Neural cell (in vitro differentiated cells): ENCODE results near the gene PNISR. TPM values are rescaled to one million over a fixed set of nuclear protein-coding genes. Genes with fewer than 3 reads are reported as not detected.

Experiments
- H2AFZ ChIP-seq: fragments of 200-600, 300-800 bp; sonication (generic), shearing (Covaris generic); 2 replicates; pipeline ENCODE4 v1.6.0; 2014; ENCODE audit warnings: low read depth, mild to moderate bottlenecking, antibody characterized with exemption, low read length, moderate library complexity
- H3F3A ChIP-seq: fragments of 200-600 bp; shearing (Covaris generic); 2 replicates; pipeline ENCODE4 v1.6.1; 2016; ENCODE audit warnings: mild to moderate bottlenecking, moderate library complexity, mixed read lengths, antibody characterized with exemption, low read length; ENCODE audit not compliant: insufficient read depth, poor library complexity, severe bottlenecking
- H3K27ac ChIP-seq: fragments of 200-600, 300-800 bp; sonication (generic), shearing (Covaris generic); 2 replicates; pipeline ENCODE4 v1.5.1; 2014; ENCODE audit warnings: mild to moderate bottlenecking, low read length, moderate library complexity
- H3K27me3 ChIP-seq: fragments of 300-800, 200-600 bp; sonication (generic), shearing (Covaris generic); 2 replicates; pipeline ENCODE4 v1.6.0; 2014; ENCODE audit warnings: mild to moderate bottlenecking, low read depth, low read length, moderate library complexity; ENCODE audit not compliant: insufficient read depth
- H3K36me3 ChIP-seq: fragments of 300-800, 200-600 bp; sonication (generic), shearing (Covaris generic); 2 replicates; pipeline ENCODE4 v1.5.1; 2014; ENCODE audit warnings: mild to moderate bottlenecking, antibody characterized with exemption, low read length, moderate library complexity; ENCODE audit not compliant: insufficient read depth
- H3K4me2 ChIP-seq: fragments of 300-800, 200-600 bp; sonication (generic), shearing (Covaris generic); 2 replicates; pipeline ENCODE4 v1.6.0; 2014; ENCODE audit warnings: mild to moderate bottlenecking, low read length
- H3K4me3 ChIP-seq: fragments of 300-800, 200-600 bp; sonication (generic), shearing (Covaris generic); 2 replicates; pipeline ENCODE4 v1.5.1; 2014; ENCODE audit warnings: mild to moderate bottlenecking, low read length, moderate library complexity
- H3K79me2 ChIP-seq: fragments of 200-600 bp; shearing (Covaris generic); replicated peaks from 2 replicates; pipeline ENCODE4 v1.6.0; 2014; ENCODE audit warnings: mild to moderate bottlenecking, low read length, moderate library complexity; ENCODE audit not compliant: insufficient read depth
- H3K9ac ChIP-seq: fragments of 300-800, 200-600 bp; sonication (generic), shearing (Covaris generic); 2 replicates; pipeline ENCODE4 v1.6.1; 2016; ENCODE audit warnings: mild to moderate bottlenecking, low read length, mixed read lengths
- H3K9me2 ChIP-seq: fragments of 200-600 bp; shearing (Covaris generic); 2 replicates; pipeline ENCODE4 v1.6.1; 2016; ENCODE audit warnings: mild to moderate bottlenecking, low read length, mixed read lengths; ENCODE audit not compliant: insufficient read depth
- H3K9me3 ChIP-seq: fragments of 200-600, 300-800 bp; sonication (generic), shearing (Covaris generic); 2 replicates; pipeline ENCODE4 v1.6.1; 2016; ENCODE audit warnings: mild to moderate bottlenecking, mixed run types, low read length, moderate library complexity, mixed read lengths
- H4K20me1 ChIP-seq: fragments of 200-600 bp; shearing (Covaris generic); 2 replicates; pipeline ENCODE4 v1.6.1; 2016; ENCODE audit warnings: mild to moderate bottlenecking, mixed run types; ENCODE audit not compliant: insufficient read depth
- EP300 ChIP-seq: fragments of 450-650 bp; conservative IDR thresholded peaks from 2 replicates; pipeline ENCODE4 v1.6.1; 2014; ENCODE audit warnings: antibody characterized with exemption, mild to moderate bottlenecking, moderate library complexity; ENCODE audit not compliant: poor library complexity, severe bottlenecking
- EZH2 ChIP-seq: fragments of 200-600, 300-800 bp; shearing (Covaris generic), sonication (generic); IDR thresholded peaks from 2 replicates; pipeline ENCODE4 v1.6.1; 2014; ENCODE audit warnings: antibody characterized with exemption, low read length, borderline replicate concordance, mild to moderate bottlenecking; ENCODE audit not compliant: insufficient read depth, poor library complexity, severe bottlenecking
- MXI1 ChIP-seq: fragments of 450-650 bp; conservative IDR thresholded peaks from 2 replicates; pipeline ENCODE4 v1.6.1; 2014; ENCODE audit warnings: antibody characterized with exemption, mild to moderate bottlenecking; ENCODE audit not compliant: poor library complexity, severe bottlenecking
- POLR2AphosphoS5 ChIP-seq: IDR thresholded peaks from 2 replicates; pipeline ENCODE4 v1.6.1; 2012
- RAD21 ChIP-seq: fragments of 450-650 bp; conservative IDR thresholded peaks from 2 replicates; pipeline ENCODE4 v1.6.1; 2014; ENCODE audit warnings: antibody characterized with exemption, mild to moderate bottlenecking, moderate library complexity
- SMC3 ChIP-seq: fragments of 450-650 bp; conservative IDR thresholded peaks from 2 replicates; pipeline ENCODE4 v1.6.1; 2014; ENCODE audit warnings: antibody characterized with exemption, mild to moderate bottlenecking, moderate library complexity; ENCODE audit not compliant: poor library complexity
- TAF1 ChIP-seq: IDR thresholded peaks from 2 replicates; pipeline ENCODE4 v1.6.1; 2012; ENCODE audit warnings: low read depth
- polyA plus RNA-seq: library from polyadenylated mRNA; depleted of rRNA; stranded (reverse); fragments of >200 nt; gene quantifications from 2 replicates; pipeline ENCODE4 v1.2.3, GENCODE V29; 2014
- TF ChIP-seq, protein P1 (sequence below): fragments of 450-650 bp; IDR thresholded peaks from 2 replicates; pipeline ENCODE4 v1.5.1; 2014; ENCODE audit warnings: antibody characterized with exemption, mild to moderate bottlenecking, moderate library complexity; ENCODE audit not compliant: poor library complexity, severe bottlenecking
- TF ChIP-seq, protein P2 (sequence below): IDR thresholded peaks from 2 replicates; pipeline ENCODE4 v1.6.1; 2012; ENCODE audit warnings: borderline replicate concordance

PNISR gene
- polyA plus RNA-seq, 1 donor from 2014 or later, result 391 TPM

DNA sequence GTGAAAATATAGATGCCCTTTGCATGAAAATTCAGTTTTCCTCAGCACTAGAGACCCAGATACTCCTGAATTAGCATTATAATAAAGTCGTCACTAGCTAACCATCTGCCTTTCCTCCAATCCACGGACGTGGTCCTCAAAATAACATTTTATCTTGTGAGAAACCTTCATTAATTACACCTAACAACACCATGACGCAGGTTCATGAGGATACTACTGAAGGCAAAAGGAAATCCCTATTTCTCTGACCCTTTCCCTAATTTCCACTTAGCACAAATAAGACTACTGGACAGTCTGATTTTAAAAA, 1.3 kb upstream of the PNISR start:
- no peaks in the 10 kb centered on the region for H3K9me2 ChIP-seq
- no peaks in the 10 kb centered on the region for H3K27me3 ChIP-seq
- peaks cover 33% of the 10 kb centered on the region for H3K79me2 ChIP-seq
- H3K9me3 ChIP-seq, result no peaks in the 10 kb centered on the region
- H3K36me3 ChIP-seq, result no peaks in the 10 kb centered on the region
- H3K4me2 ChIP-seq, result peak overlapping the region; percentile 78
- peak overlapping the region; percentile 100 for H3K27ac ChIP-seq
- TF ChIP-seq RAD21 (no peak), TAF1 (no peak), EZH2 (no peak), POLR2AphosphoS5 (no peak), EP300 (no peak)
- TF ChIP-seq, protein P1, sequence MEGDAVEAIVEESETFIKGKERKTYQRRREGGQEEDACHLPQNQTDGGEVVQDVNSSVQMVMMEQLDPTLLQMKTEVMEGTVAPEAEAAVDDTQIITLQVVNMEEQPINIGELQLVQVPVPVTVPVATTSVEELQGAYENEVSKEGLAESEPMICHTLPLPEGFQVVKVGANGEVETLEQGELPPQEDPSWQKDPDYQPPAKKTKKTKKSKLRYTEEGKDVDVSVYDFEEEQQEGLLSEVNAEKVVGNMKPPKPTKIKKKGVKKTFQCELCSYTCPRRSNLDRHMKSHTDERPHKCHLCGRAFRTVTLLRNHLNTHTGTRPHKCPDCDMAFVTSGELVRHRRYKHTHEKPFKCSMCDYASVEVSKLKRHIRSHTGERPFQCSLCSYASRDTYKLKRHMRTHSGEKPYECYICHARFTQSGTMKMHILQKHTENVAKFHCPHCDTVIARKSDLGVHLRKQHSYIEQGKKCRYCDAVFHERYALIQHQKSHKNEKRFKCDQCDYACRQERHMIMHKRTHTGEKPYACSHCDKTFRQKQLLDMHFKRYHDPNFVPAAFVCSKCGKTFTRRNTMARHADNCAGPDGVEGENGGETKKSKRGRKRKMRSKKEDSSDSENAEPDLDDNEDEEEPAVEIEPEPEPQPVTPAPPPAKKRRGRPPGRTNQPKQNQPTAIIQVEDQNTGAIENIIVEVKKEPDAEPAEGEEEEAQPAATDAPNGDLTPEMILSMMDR, result no peak
- TF ChIP-seq, protein P2, sequence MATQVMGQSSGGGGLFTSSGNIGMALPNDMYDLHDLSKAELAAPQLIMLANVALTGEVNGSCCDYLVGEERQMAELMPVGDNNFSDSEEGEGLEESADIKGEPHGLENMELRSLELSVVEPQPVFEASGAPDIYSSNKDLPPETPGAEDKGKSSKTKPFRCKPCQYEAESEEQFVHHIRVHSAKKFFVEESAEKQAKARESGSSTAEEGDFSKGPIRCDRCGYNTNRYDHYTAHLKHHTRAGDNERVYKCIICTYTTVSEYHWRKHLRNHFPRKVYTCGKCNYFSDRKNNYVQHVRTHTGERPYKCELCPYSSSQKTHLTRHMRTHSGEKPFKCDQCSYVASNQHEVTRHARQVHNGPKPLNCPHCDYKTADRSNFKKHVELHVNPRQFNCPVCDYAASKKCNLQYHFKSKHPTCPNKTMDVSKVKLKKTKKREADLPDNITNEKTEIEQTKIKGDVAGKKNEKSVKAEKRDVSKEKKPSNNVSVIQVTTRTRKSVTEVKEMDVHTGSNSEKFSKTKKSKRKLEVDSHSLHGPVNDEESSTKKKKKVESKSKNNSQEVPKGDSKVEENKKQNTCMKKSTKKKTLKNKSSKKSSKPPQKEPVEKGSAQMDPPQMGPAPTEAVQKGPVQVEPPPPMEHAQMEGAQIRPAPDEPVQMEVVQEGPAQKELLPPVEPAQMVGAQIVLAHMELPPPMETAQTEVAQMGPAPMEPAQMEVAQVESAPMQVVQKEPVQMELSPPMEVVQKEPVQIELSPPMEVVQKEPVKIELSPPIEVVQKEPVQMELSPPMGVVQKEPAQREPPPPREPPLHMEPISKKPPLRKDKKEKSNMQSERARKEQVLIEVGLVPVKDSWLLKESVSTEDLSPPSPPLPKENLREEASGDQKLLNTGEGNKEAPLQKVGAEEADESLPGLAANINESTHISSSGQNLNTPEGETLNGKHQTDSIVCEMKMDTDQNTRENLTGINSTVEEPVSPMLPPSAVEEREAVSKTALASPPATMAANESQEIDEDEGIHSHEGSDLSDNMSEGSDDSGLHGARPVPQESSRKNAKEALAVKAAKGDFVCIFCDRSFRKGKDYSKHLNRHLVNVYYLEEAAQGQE, result no peak
- peaks cover 3% of the 10 kb centered on the region for H3F3A ChIP-seq
- H3K9ac ChIP-seq, result peak overlapping the region; percentile 99
- peak overlapping the region; percentile 91 for H3K4me3 ChIP-seq
- H2AFZ ChIP-seq, result peak overlapping the region; percentile 98
- H4K20me1 ChIP-seq, result peaks cover 4% of the 10 kb centered on the region

DNA sequence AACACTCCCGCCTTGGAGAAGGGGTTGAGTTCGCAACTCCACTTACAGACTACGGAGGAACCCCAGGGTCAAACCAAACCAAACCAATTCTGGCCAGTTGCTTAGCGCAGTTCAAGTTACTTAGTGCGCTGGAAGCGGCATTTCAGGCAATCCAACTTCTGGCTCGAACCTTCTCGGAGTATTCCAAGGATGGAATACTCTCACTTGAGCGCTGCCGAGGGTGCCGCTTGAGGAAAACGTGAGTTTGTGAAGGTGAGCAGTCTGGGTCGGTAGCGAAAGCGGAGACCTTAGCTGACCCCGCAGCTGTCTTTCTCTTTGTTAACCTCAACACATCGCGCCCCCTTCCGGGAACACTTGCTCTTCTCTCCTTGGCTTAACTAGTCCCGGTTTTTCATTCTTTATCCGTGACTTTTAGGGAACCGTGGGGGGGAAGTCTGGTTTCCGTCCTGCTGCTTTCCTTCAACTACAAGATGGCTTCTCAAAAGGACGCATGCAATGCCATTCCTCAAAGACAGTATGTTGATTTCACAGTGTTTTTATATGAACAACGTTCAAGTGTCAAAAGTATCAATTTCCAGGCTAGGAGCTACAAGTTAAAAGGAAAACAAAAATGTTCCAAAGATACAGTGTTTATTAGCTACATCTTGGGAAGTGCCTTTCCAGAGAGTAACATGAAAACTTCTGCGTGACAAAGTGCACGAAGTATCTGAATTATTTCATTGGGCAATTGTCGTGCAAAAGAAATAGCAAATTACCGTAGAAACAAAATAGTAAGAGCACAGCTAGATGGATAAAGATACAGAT, 741 bp upstream of the PNISR start:
- H3K9me2 ChIP-seq, result no peaks in the 10 kb centered on the region
- TF ChIP-seq MXI1 (peak; percentile 59), TAF1 (no peak), POLR2AphosphoS5 (no peak), RAD21 (peak; percentile 60), SMC3 (peak; percentile 69), EZH2 (no peak)
- TF ChIP-seq, protein P1, result peak; percentile 76
- TF ChIP-seq, protein P2, result no peak
- peak overlapping the region; percentile 78 for H3K4me2 ChIP-seq
- peak overlapping the region; percentile 100 for H3K27ac ChIP-seq
- H4K20me1 ChIP-seq, result peaks cover 8% of the 10 kb centered on the region
- H3K9me3 ChIP-seq, result no peaks in the 10 kb centered on the region
- peaks cover 39% of the 10 kb centered on the region for H3K79me2 ChIP-seq
- H3K4me3 ChIP-seq, result peak overlapping the region; percentile 91
- no peaks in the 10 kb centered on the region for H3K27me3 ChIP-seq
- H3F3A ChIP-seq, result peaks cover 3% of the 10 kb centered on the region
- peak overlapping the region; percentile 99 for H3K9ac ChIP-seq
- peak overlapping the region; percentile 98 for H2AFZ ChIP-seq
- H3K36me3 ChIP-seq, result no peaks in the 10 kb centered on the region
